NCI-H526 (cell line): Measurements from ENCODE around the gene TRMT1.
A peak's percentile ranks its signal among the peaks of the same experiment; 100 is the strongest.

Experiments used
- DNase-seq, 2 experiments: peaks; one replicate each; lab custom pipeline; 2025; lab: John Stamatoyannopoulos, UW

The TRMT1 gene

GRCh38 chr19:13122980-13123957 lies 6.7 kb upstream of the TRMT1 start:
- DNase-seq = no peak

GRCh38 chr19:13122275-13122878 lies 5.8 kb upstream of the TRMT1 start:
- DNase-seq = no peak

- no peak for DNase-seq
Measured at GRCh38 chr19:13121551-13122274, 5.2 kb upstream of the TRMT1 start.

GRCh38 chr19:13120817-13121216 lies 4.3 kb upstream of the TRMT1 start:
- no peak for DNase-seq

GRCh38 chr19:13120031-13120430 lies 3.5 kb upstream of the TRMT1 start:
- DNase-seq = no peak

- DNase-seq = no peak
Measured at GRCh38 chr19:13119627-13120026, 3.1 kb upstream of the TRMT1 start.

- peak; percentile 6 to 49 for DNase-seq
Measured at GRCh38 chr19:13118424-13119193, 2.1 kb upstream of the TRMT1 start.

GRCh38 chr19:13117772-13118423 lies 1.4 kb upstream of the TRMT1 start, which contains the start of gene NACC1:
Gene NACC1, plus strand, starts transcription at chr19:13118264. Its CDS starts 16,944 bp downstream, at chr19:13135208.
- peak; percentile 45 to 92 for DNase-seq

- no peak for DNase-seq
Measured at GRCh38 chr19:13117176-13117771, 734 bp upstream of the TRMT1 start.

GRCh38 chr19:13115936-13116281 lies 631 bp downstream of the TRMT1 start:
- no peak for DNase-seq

GRCh38 chr19:13112555-13112954 lies 4.0 kb downstream of the TRMT1 start:
- no peak for DNase-seq

GRCh38 chr19:13110099-13110610 lies 6.4 kb downstream of the TRMT1 start:
- DNase-seq = no peak

GRCh38 chr19:13109361-13110098 lies 7.0 kb downstream of the TRMT1 start:
- no peak for DNase-seq

- DNase-seq = no peak
Measured at GRCh38 chr19:13104848-13105711, 11.5 kb downstream of the TRMT1 start.

- peak in 1 of 2 experiments; percentile 24 for DNase-seq
Measured at GRCh38 chr19:13104360-13104847, 12.1 kb downstream of the TRMT1 start.

- no peak for DNase-seq
Measured at GRCh38 chr19:13103581-13104359, 12.8 kb downstream of the TRMT1 start.

- peak in 1 of 2 experiments; percentile 29 for DNase-seq
Measured at GRCh38 chr19:13102666-13103580, 13.6 kb downstream of the TRMT1 start, which contains the start of gene LYL1. Gene LYL1, minus strand, starts transcription at chr19:13102858. Its CDS starts 1,687 bp downstream, at chr19:13101171.
